Hepatocyte (in vitro differentiated cells): ENCODE measurements around the gene MVB12B. TPM values are rescaled to one million over a fixed set of nuclear protein-coding genes. Genes with fewer than 3 reads are reported as not detected.

ENCODE experiments used
- DNase-seq: peaks from one replicate; pipeline ENCODE4 v3.0.0-alpha.2; 2016; ENCODE audit warnings: low spot score
- H2AFZ ChIP-seq: fragments of 200-600 bp; sonication (generic); 2 replicates; pipeline ENCODE4 v1.6.0; 2016; ENCODE audit warnings: antibody characterized with exemption, mild to moderate bottlenecking
- H3K27ac ChIP-seq: fragments of 200-600 bp; sonication (generic); 2 replicates; pipeline ENCODE4 v1.5.1; 2016; ENCODE audit warnings: mild to moderate bottlenecking
- H3K27me3 ChIP-seq: fragments of 200-600 bp; sonication (generic); 2 replicates; pipeline ENCODE4 v1.6.1; 2016
- H3K36me3 ChIP-seq: fragments of 200-600 bp; sonication (generic); replicated peaks from 2 replicates; pipeline ENCODE4 v1.5.1; 2016; ENCODE audit warnings: low read depth; ENCODE audit not compliant: insufficient read depth
- H3K4me1 ChIP-seq: fragments of 200-600 bp; sonication (generic); 2 replicates; pipeline ENCODE4 v1.5.1; 2016; ENCODE audit warnings: mild to moderate bottlenecking, moderate library complexity; ENCODE audit not compliant: insufficient read depth
- H3K4me2 ChIP-seq: fragments of 200-600 bp; sonication (generic); 2 replicates; pipeline ENCODE4 v1.6.0; 2016
- H3K4me3 ChIP-seq: fragments of 200-600 bp; sonication (generic); 2 replicates; pipeline ENCODE4 v1.5.1; 2016; ENCODE audit warnings: mild to moderate bottlenecking
- H3K79me2 ChIP-seq: fragments of 200-600 bp; sonication (generic); 2 replicates; pipeline ENCODE4 v1.6.0; 2017; ENCODE audit warnings: mild to moderate bottlenecking
- H3K9me2 ChIP-seq: fragments of 200-600 bp; sonication (generic); replicated peaks from 2 replicates; pipeline ENCODE4 v1.6.0; 2017; ENCODE audit warnings: mild to moderate bottlenecking; ENCODE audit not compliant: insufficient read depth
- H3K9me3 ChIP-seq: fragments of 200-600 bp; sonication (generic); 2 replicates; pipeline ENCODE4 v1.5.1; 2016; ENCODE audit warnings: low read depth, mild to moderate bottlenecking
- H4K20me1 ChIP-seq: fragments of 200-600 bp; sonication (generic); 2 replicates; pipeline ENCODE4 v1.6.0; 2016; ENCODE audit warnings: mild to moderate bottlenecking; ENCODE audit not compliant: insufficient read depth, poor library complexity, severe bottlenecking
- CTCF ChIP-seq: fragments of 200-600 bp; sonication (generic); IDR thresholded peaks from 2 replicates; pipeline ENCODE4 v1.5.1; 2016; ENCODE audit warnings: antibody characterized with exemption, mild to moderate bottlenecking; ENCODE audit not compliant: poor library complexity
- EZH2 ChIP-seq: fragments of 200-600 bp; sonication (generic); IDR thresholded peaks from 2 replicates; pipeline ENCODE4 v1.6.1; 2016; ENCODE audit warnings: antibody characterized with exemption, mild to moderate bottlenecking, borderline replicate concordance
- EZH2phosphoT487 ChIP-seq: fragments of 200-600 bp; sonication (generic); IDR thresholded peaks from one replicate; pipeline ENCODE4 v1.6.1; 2018; ENCODE audit warnings: antibody characterized with exemption, mild to moderate bottlenecking, low read depth, moderate library complexity; ENCODE audit not compliant: unreplicated experiment, severe bottlenecking
- WGBS: methylation state at CpG from one replicate; pipeline ENCODE4 v1.1.6; 2016; ENCODE audit warnings: low lambda C conversion rate; ENCODE audit errors: missing lambda C conversion rate; 5-methylcytosine and 5-hydroxymethylcytosine counted together
- polyA plus RNA-seq: library from polyadenylated mRNA; unstranded; fragments of >200 nt; fragmentation: Nextera tagmentation; extraction: Ambion mirVana; gene quantifications from 2 replicates; pipeline ENCODE4 v1.2.1, GENCODE V29; 2016
- total RNA-seq: library from RNA; depleted of rRNA; stranded (reverse); fragments of >200 nt; gene quantifications from 2 replicates; pipeline ENCODE4 v1.2.3, GENCODE V29; 2014

Gene MVB12B
- total and polyA plus RNA-seq, 2 experiments from 2014 or later: 11.8 to 12.1 TPM

DNA sequence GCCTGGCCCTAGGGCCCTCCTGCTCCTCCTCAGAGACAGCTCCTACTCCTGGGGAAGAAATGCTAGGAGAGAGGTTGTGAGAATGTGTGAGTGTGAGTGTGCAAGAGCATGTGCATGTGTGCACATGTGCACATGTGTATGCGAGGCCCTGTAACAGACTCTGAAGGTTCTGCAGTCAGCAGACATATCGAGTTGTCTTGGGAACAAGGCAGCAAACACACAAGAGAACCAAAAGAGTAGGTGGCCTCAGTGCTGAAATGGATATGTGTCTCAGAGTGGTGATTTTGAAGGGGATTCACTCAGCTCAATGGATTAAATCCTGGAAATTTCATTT lies 50.5 kb downstream of the MVB12B start:
- WGBS: 84% methylated on average over 2 of the region's 2 CpGs
- TF ChIP-seq CTCF (no peak), EZH2phosphoT487 (no peak), EZH2 (no peak)
- Histone ChIP-seq H3K27ac (peak overlapping the region; percentile 53), H3K4me2 (peak overlapping the region; percentile 48), H4K20me1 (no peaks in the 10 kb centered on the region), H3K27me3 (no peaks in the 10 kb centered on the region), H2AFZ (no peak overlapping the region), H3K9me2 (no peaks in the 10 kb centered on the region), H3K4me3 (no peak overlapping the region), H3K9me3 (no peaks in the 10 kb centered on the region), H3K79me2 (peaks cover 9% of the 10 kb centered on the region), H3K4me1 (peaks cover 29% of the 10 kb centered on the region), H3K36me3 (no peaks in the 10 kb centered on the region)
- no peak for DNase-seq

GRCh38 chr9:126377536-126377935 lies 50.9 kb downstream of the MVB12B start:
- Histone ChIP-seq H3K79me2 (peaks cover 9% of the 10 kb centered on the region), H3K4me2 (no peak overlapping the region), H3K4me1 (peaks cover 29% of the 10 kb centered on the region), H3K9me3 (no peaks in the 10 kb centered on the region), H4K20me1 (no peaks in the 10 kb centered on the region), H3K36me3 (no peaks in the 10 kb centered on the region), H3K27me3 (no peaks in the 10 kb centered on the region), H3K9me2 (no peaks in the 10 kb centered on the region), H3K27ac (no peak overlapping the region), H2AFZ (no peak overlapping the region), H3K4me3 (no peak overlapping the region)
- no peak for TF ChIP-seq CTCF
- no peak for TF ChIP-seq EZH2phosphoT487
- no peak for TF ChIP-seq EZH2
- 94% methylated on average over 9 of the region's 9 CpGs for WGBS
- DNase-seq: no peak

DNA sequence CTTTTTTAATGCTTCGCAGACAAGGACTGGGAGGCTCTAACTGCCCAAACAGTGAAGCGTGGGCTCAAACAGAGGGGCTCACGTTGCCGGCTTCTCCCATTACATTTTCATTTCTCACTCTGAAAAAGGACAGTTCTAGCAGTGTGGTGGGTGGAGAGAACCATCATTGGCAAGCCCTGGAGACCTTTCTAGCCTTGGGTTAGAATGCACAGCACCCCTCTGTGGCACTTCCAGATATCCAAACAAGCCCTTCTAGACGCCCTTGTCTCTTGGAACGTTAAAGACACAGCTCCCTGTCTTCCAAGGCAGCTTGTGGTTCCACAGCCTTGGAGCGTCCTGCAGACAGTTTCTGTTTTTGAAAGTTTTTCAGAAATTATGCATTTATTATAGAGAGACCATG lies 52.1 kb downstream of the MVB12B start:
- no peak overlapping the region for H3K4me2 ChIP-seq
- no peak overlapping the region for H3K4me3 ChIP-seq
- no peaks in the 10 kb centered on the region for H3K9me2 ChIP-seq
- H4K20me1 ChIP-seq: no peaks in the 10 kb centered on the region
- no peak for TF ChIP-seq CTCF
- no peak for TF ChIP-seq EZH2phosphoT487
- TF ChIP-seq EZH2: no peak
- H3K79me2 ChIP-seq: peaks cover 9% of the 10 kb centered on the region
- no peak overlapping the region for H2AFZ ChIP-seq
- no peaks in the 10 kb centered on the region for H3K36me3 ChIP-seq
- WGBS: 89% methylated on average over 7 of the region's 7 CpGs
- no peaks in the 10 kb centered on the region for H3K27me3 ChIP-seq
- DNase-seq: no peak
- peaks cover 29% of the 10 kb centered on the region for H3K4me1 ChIP-seq
- H3K27ac ChIP-seq: no peak overlapping the region
- H3K9me3 ChIP-seq: no peaks in the 10 kb centered on the region
